IMR-90 (cell line): ENCODE data around the gene STOML1. TPM values are rescaled to one million over a fixed set of nuclear protein-coding genes. Genes with fewer than 3 reads are reported as not detected.
"Not testable (repeated sequence)": the region's sequence is repeated elsewhere in the genome, so short reads cannot be mapped to it uniquely, and the experiment has no call there.

Experiments
- ATAC-seq: fragments of 200-7000 bp; cut with Tn5 transposase; 2 replicates; pipeline ENCODE4 v1.9.1; 2020; ENCODE audit warnings: low read depth, mild to moderate bottlenecking, moderate library complexity
- BruUV-seq: library from RNA; stranded (reverse); fragments of 400-500 nt; replicated peaks from 2 replicates; lab custom pipeline; 2021; lab: Mats Ljungman, UMichigan
- CTCF ChIA-PET: fragments of 300-600 bp; formaldehyde crosslinking; extraction: SDS; loops from one replicate; lab custom pipeline; 2021; ENCODE audit warnings: antibody characterized with exemption; lab: Yijun Ruan, JAX
- POLR2A ChIA-PET: fragments of 300-600 bp; sonication (Branson Sonifier 250); formaldehyde crosslinking; loops from one replicate; lab custom pipeline; 2022; ENCODE audit warnings: antibody characterized with exemption; ENCODE audit not compliant: unreplicated experiment; lab: Charles Lee
- DNase-seq: peaks from one replicate; pipeline ENCODE4 v3.0.0; 2013
- H2AFZ ChIP-seq: replicated peaks from 2 replicates; pipeline ENCODE3; 2013; ENCODE audit warnings: low read length, mild to moderate bottlenecking; ENCODE audit not compliant: poor library complexity
- H2AK5ac ChIP-seq: 2 replicates; pipeline ENCODE4 v1.6.1; 2013; ENCODE audit warnings: low read depth, low read length, inconsistent platforms
- H2AK9ac ChIP-seq: replicated peaks from 2 replicates; pipeline ENCODE3; 2013; ENCODE audit warnings: mild to moderate bottlenecking, low read depth, low read length, moderate library complexity; ENCODE audit not compliant: poor library complexity
- H2BK120ac ChIP-seq: 2 replicates; pipeline ENCODE4 v1.6.1; 2013; ENCODE audit warnings: low read depth, low read length, inconsistent platforms
- H2BK15ac ChIP-seq: 3 replicates; pipeline ENCODE4 v1.6.1; 2013; ENCODE audit warnings: low read depth, low read length, inconsistent platforms
- H2BK20ac ChIP-seq: 2 replicates; pipeline ENCODE4 v1.6.1; 2013; ENCODE audit warnings: low read depth, mild to moderate bottlenecking, inconsistent platforms, low read length, moderate library complexity
- H2BK5ac ChIP-seq: 2 replicates; pipeline ENCODE4 v1.6.1; 2013; ENCODE audit warnings: mild to moderate bottlenecking, low read depth, low read length, inconsistent platforms; ENCODE audit not compliant: poor library complexity, severe bottlenecking
- H3K14ac ChIP-seq: replicated peaks from 2 replicates; pipeline ENCODE4 v1.6.1; 2013; ENCODE audit warnings: low read depth, low read length, inconsistent platforms
- H3K18ac ChIP-seq: 2 replicates; pipeline ENCODE4 v1.6.1; 2013; ENCODE audit warnings: low read depth, low read length, control low read depth
- H3K23ac ChIP-seq: 2 replicates; pipeline ENCODE4 v1.6.1; 2013; ENCODE audit warnings: low read depth, low read length, inconsistent platforms
- H3K27ac ChIP-seq: 2 replicates; pipeline ENCODE4 v1.5.1; 2013; ENCODE audit warnings: mild to moderate bottlenecking, control low read depth, low read length; ENCODE audit not compliant: insufficient read depth
- H3K27me3 ChIP-seq: 2 replicates; pipeline ENCODE4 v1.6.1; 2013; ENCODE audit warnings: low read length; ENCODE audit not compliant: control insufficient read depth, insufficient read depth
- H3K36me3 ChIP-seq: 2 replicates; pipeline ENCODE4 v1.6.1; 2013; ENCODE audit warnings: low read length, mixed read lengths; ENCODE audit not compliant: control insufficient read depth, insufficient read depth
- H3K4ac ChIP-seq: 2 replicates; pipeline ENCODE4 v1.6.1; 2013; ENCODE audit warnings: low read depth, low read length, inconsistent platforms
- H3K4me1 ChIP-seq: 2 replicates; pipeline ENCODE4 v1.6.1; 2013; ENCODE audit warnings: low read length, mixed read lengths; ENCODE audit not compliant: control insufficient read depth, insufficient read depth
- H3K4me2 ChIP-seq: 2 replicates; pipeline ENCODE4 v1.6.1; 2013; ENCODE audit warnings: low read depth, mild to moderate bottlenecking, control low read depth, low read length, moderate library complexity
- H3K4me3 ChIP-seq: 2 replicates; pipeline ENCODE4 v1.5.1; 2013; ENCODE audit warnings: low read depth, mild to moderate bottlenecking, control low read depth, low read length, moderate library complexity; ENCODE audit not compliant: insufficient read depth
- H3K56ac ChIP-seq: 2 replicates; pipeline ENCODE4 v1.6.1; 2013; ENCODE audit warnings: low read length, inconsistent platforms; ENCODE audit not compliant: insufficient read depth; ENCODE audit errors: extremely low read depth
- H3K79me1 ChIP-seq, 2 experiments: 2 replicates each; pipeline ENCODE4 v1.6.1; 2013; ENCODE audit warnings: low read length in 2 of 2, inconsistent platforms in 1 of 2, low read depth in 1 of 2
- H3K9ac ChIP-seq: 2 replicates; pipeline ENCODE4 v1.6.1; 2013; ENCODE audit warnings: low read depth, low read length, control low read depth
- H3K9me1 ChIP-seq: 2 replicates; pipeline ENCODE4 v1.6.1; 2013; ENCODE audit warnings: low read length, inconsistent platforms; ENCODE audit not compliant: insufficient read depth
- H3K9me3 ChIP-seq: 2 replicates; pipeline ENCODE4 v1.6.1; 2013; ENCODE audit warnings: low read length; ENCODE audit not compliant: control insufficient read depth, insufficient read depth
- H4K20me1 ChIP-seq: 2 replicates; pipeline ENCODE4 v1.6.1; 2013; ENCODE audit warnings: low read length, inconsistent platforms; ENCODE audit not compliant: insufficient read depth
- H4K5ac ChIP-seq: 2 replicates; pipeline ENCODE4 v1.6.1; 2013; ENCODE audit warnings: mild to moderate bottlenecking, low read depth, low read length, control low read depth
- H4K8ac ChIP-seq, 2 experiments: 2 replicates each; pipeline ENCODE4 v1.6.1; 2013; ENCODE audit warnings: low read depth in 2 of 2, low read length in 2 of 2, control low read depth in 1 of 2, inconsistent platforms in 1 of 2
- H4K91ac ChIP-seq: 2 replicates; pipeline ENCODE4 v1.6.1; 2013; ENCODE audit warnings: low read depth, low read length, inconsistent platforms; ENCODE audit not compliant: insufficient read depth
- RAD21 ChIP-seq: IDR thresholded peaks from 2 replicates; pipeline ENCODE4 v1.6.1; 2012; ENCODE audit warnings: low read length, improper control_type of control experiment
- WGBS, 2 experiments: methylation state at CpG; one replicate each; pipeline versions ENCODE4 v1.1.5 to v1.1.7; 2013; ENCODE audit warnings: missing lambda C conversion rate in 2 of 2; ENCODE audit not compliant: insufficient read length in 1 of 2; ENCODE audit errors: extremely low coverage in 2 of 2; 5-methylcytosine and 5-hydroxymethylcytosine counted together
- dilution Hi-C: fragments of 300-500 bp; cut with HindIII; formaldehyde crosslinking; loops from one replicate; pipeline ENCODE4 v1.14.3; 2018; ENCODE audit warnings: low sequenced_read_pairs; ENCODE audit not compliant: unreplicated experiment
- in situ Hi-C: fragments of 300-500 bp; cut with MboI; formaldehyde crosslinking; loops from 3 replicates; pipeline ENCODE4 v1.14.3; 2019; ENCODE audit warnings: low sequenced_read_pairs, inconsistent platforms, mixed read lengths
- intact Hi-C: fragments of 100-400 bp; cut with micrococcal nuclease; formaldehyde crosslinking; loops from 2 replicates; pipeline ENCODE4 v1.10.0; 2022
- polyA plus RNA-seq, 3 experiments: library from polyadenylated mRNA; depleted of rRNA; stranded (reverse); fragments of >200 nt; gene quantifications; 2 replicates each; pipeline ENCODE4 v1.2.3, GENCODE V29; 2012; ENCODE audit warnings: low replicate concordance in 1 of 3
- total RNA-seq: library from RNA; depleted of rRNA; stranded (reverse); fragments of >200 nt; gene quantifications from 2 replicates; pipeline ENCODE4 v1.2.3, GENCODE V29; 2012

Gene STOML1
- total and polyA plus RNA-seq, 2 of the 4 experiments (the other 2 are of a cell fraction) = 11.8 to 21.2 TPM

DNA sequence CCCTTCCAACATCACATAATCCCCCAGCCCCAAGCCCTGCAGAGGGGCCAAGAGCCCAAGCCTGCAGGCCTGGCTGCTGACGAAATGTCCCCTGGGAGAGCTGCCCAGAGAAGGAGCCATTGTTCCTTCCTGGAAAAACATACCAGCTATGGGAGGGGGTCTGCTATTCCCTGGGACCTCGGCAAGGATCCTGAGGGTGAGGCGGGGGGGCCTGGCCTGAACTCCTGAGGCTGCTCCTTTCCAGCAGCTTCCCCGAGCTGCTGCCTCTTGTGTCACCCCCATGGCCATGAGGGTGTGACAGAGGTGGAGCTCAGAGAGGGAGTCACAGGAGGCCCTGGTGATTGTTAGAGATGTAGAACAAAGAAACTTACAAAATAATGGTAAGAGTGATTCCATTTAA, 53.0 kb downstream of the STOML1 start:
- dilution Hi-C loops = no loop called here
- ChIA-PET CTCF (no interaction called here), POLR2A (no interaction called here)
- WGBS, 2 experiments = no CpG with 5 or more reads among the region's 4 CpGs
- Histone ChIP-seq H3K4me3 (no peak overlapping the region), H3K9ac (no peak overlapping the region), H2BK120ac (peak overlapping the region; percentile 99; the same call in 1 of the 2 replicates), H3K23ac (no peak overlapping the region; the same call in 1 of the 2 replicates), H4K5ac (peak overlapping the region; percentile 37), H4K8ac (peak overlapping the region; percentile 98 to 100; a peak in 3 of 4 replicates), H4K91ac (peak overlapping the region; percentile 59; the same call in 1 of the 2 replicates), H3K79me1 (peaks cover 57 to 95% of the 10 kb centered on the region in 2 experiments), H2BK15ac (no peak overlapping the region; the same call in 2 of the 3 replicates), H3K27me3 (no peaks in the 10 kb centered on the region), H4K20me1 (peaks cover 26% of the 10 kb centered on the region), H2BK5ac (peak overlapping the region; percentile 97), H2AFZ (peak overlapping the region; percentile 18), H3K9me3 (no peaks in the 10 kb centered on the region), H2AK9ac (peak overlapping the region; percentile 21), H2BK20ac (0 out of 2 replicates have a peak overlapping the region, but pooled peaks have one; percentile 12), H3K18ac (peak overlapping the region; percentile 42), H3K14ac (peak overlapping the region; percentile 10; the same call in 1 of the 2 replicates), H3K4ac (peak overlapping the region; percentile 100), H3K56ac (no peak overlapping the region), H3K36me3 (peaks cover 12% of the 10 kb centered on the region), H3K9me1 (peaks cover 42% of the 10 kb centered on the region), H3K4me1 (peaks cover 59% of the 10 kb centered on the region), H3K27ac (peak overlapping the region; percentile 41), H2AK5ac (peak overlapping the region; percentile 54; the same call in 1 of the 2 replicates), H3K4me2 (no peak overlapping the region)
- no TSS peak for BruUV-seq
- intact Hi-C loops = no loop called here
- in situ Hi-C loops = no loop called here
- ATAC-seq (no peak), DNase-seq (no peak)
- no peak for TF ChIP-seq RAD21

DNA sequence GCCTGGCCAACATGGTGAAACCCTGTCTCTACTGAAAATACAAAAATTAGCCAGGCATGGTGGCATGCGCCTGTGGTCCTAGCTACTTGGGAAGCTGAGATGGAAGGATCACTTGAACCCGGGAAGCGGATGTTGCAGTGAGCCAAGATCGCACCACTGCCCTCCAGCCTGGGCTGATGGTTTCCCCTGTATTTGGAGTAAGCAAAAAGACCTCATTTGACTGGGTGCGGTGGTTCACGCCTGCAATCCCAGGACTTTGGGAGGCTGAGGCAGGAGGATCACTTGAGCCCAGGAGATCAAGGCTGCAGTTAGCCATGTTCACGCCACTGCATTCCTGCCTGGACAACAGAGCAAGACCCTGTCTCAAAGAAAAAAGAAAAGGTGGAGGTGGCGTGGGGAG, 53.6 kb downstream of the STOML1 start:
- peaks cover 59% of the 10 kb centered on the region for H3K4me1 ChIP-seq
- H3K9ac ChIP-seq, H4K91ac ChIP-seq, H3K9me3 ChIP-seq, H3K4me2 ChIP-seq, BruUV-seq, H2BK15ac ChIP-seq, H2BK5ac ChIP-seq, dilution Hi-C loops, H3K14ac ChIP-seq, H4K5ac ChIP-seq, H3K36me3 ChIP-seq, in situ Hi-C loops, H2BK20ac ChIP-seq, POLR2A ChIA-PET, H3K18ac ChIP-seq, ATAC-seq, H3K23ac ChIP-seq, CTCF ChIA-PET, H3K27me3 ChIP-seq, intact Hi-C loops, H3K27ac ChIP-seq, H3K4me3 ChIP-seq, H2AK9ac ChIP-seq, H2AK5ac ChIP-seq, DNase-seq, H3K56ac ChIP-seq, H2AFZ ChIP-seq: not testable (repeated sequence)
- H2BK120ac ChIP-seq = peak overlapping the region; percentile 4; the same call in 1 of the 2 replicates
- peaks cover 32% of the 10 kb centered on the region for H4K20me1 ChIP-seq
- H3K9me1 ChIP-seq = peaks cover 42% of the 10 kb centered on the region
- H3K79me1 ChIP-seq = peaks cover 60 to 98% of the 10 kb centered on the region in 2 experiments
- H4K8ac ChIP-seq = peak overlapping the region; percentile 98 to 100; a peak in 2 of 4 replicates
- WGBS, 2 experiments = 100% methylated on average over 5 of the region's 8 CpGs; no CpG with 5 or more reads in 1 of the 2 experiments
- peak overlapping the region; percentile 100; the same call in 1 of the 2 replicates for H3K4ac ChIP-seq
